GM12878 (cell line): ENCODE results near the gene PRTN3. TPM values are rescaled to one million over a fixed set of nuclear protein-coding genes. Genes with fewer than 3 reads are reported as not detected.

ENCODE experiments used
- ATAC-seq: fragments of 200-7000 bp; cut with Tn5 transposase; 3 replicates; pipeline ENCODE4 v1.9.1; 2020; ENCODE audit warnings: mild to moderate bottlenecking, moderate library complexity
- BruUV-seq: library from RNA; stranded (reverse); fragments of 400-500 nt; replicated peaks from 2 replicates; lab custom pipeline; 2021; lab: Mats Ljungman, UMichigan
- CTCF ChIA-PET: fragments of 300-600 bp; sonication (Branson Sonifier 250); formaldehyde crosslinking; extraction: SDS; loops from one replicate; lab custom pipeline; 2021; ENCODE audit warnings: inconsistent platforms; lab: Yijun Ruan, JAX
- POLR2A ChIA-PET: fragments of 350-600 bp; formaldehyde crosslinking; extraction: SDS; loops from one replicate; lab custom pipeline; 2021; ENCODE audit warnings: inconsistent platforms; lab: Charles Lee
- RAD21 ChIA-PET: fragments of 300-600 bp; sonication (Branson Sonifier 250); formaldehyde crosslinking; loops from one replicate; lab custom pipeline; 2023; ENCODE audit warnings: antibody characterized with exemption; ENCODE audit not compliant: unreplicated experiment; lab: Charles Lee
- SMC1A ChIA-PET: fragments of 300-600 bp; sonication (Branson Sonifier 250); formaldehyde crosslinking; loops from one replicate; lab custom pipeline; 2023; ENCODE audit not compliant: unreplicated experiment, uncharacterized antibody; lab: Charles Lee
- DNase-seq: peaks from one replicate; pipeline ENCODE4 v3.0.0-alpha.2; 2011; ENCODE audit warnings: low read depth, low spot score
- FAIRE-seq: peaks from 3 replicates; lab custom pipeline; 2011; peaks lifted over from hg19 to GRCh38; lab: Jason Lieb, UNC
- H2AFZ ChIP-seq: 2 replicates; pipeline ENCODE4 v1.6.0; 2011; ENCODE audit warnings: low read depth, low read length, control low read depth; ENCODE audit not compliant: control insufficient read depth
- H3K27ac ChIP-seq: 2 replicates; pipeline ENCODE4 v1.5.1; 2011; ENCODE audit warnings: control low read depth; ENCODE audit not compliant: control insufficient read depth, insufficient read depth
- H3K27me3 ChIP-seq, 2 experiments: replicated peaks in 1 of 2; 2 replicates each; pipeline versions ENCODE4 v1.6.0 to v1.6.1; 2011; ENCODE audit warnings: low read length in 1 of 2; ENCODE audit not compliant: control insufficient read depth in 2 of 2, insufficient read depth in 2 of 2
- H3K36me3 ChIP-seq, 2 experiments: 2 replicates each; pipeline ENCODE4 v1.5.1; 2011; ENCODE audit warnings: low read length in 1 of 2; ENCODE audit not compliant: control insufficient read depth in 2 of 2, insufficient read depth in 2 of 2
- H3K4me1 ChIP-seq: 2 replicates; pipeline ENCODE4 v1.6.1; 2011; ENCODE audit warnings: mild to moderate bottlenecking, low read length, moderate library complexity, mixed read lengths; ENCODE audit not compliant: control insufficient read depth, insufficient read depth
- H3K4me2 ChIP-seq: 2 replicates; pipeline ENCODE4 v1.6.0; 2011; ENCODE audit warnings: control low read depth; ENCODE audit not compliant: control insufficient read depth, insufficient read depth
- H3K4me3 ChIP-seq: fragments of 200-600 bp; sonication (generic); 2 replicates; pipeline ENCODE4 v1.5.1; 2016
- H3K79me2 ChIP-seq: 2 replicates; pipeline ENCODE4 v1.6.0; 2011; ENCODE audit warnings: low read length; ENCODE audit not compliant: control insufficient read depth, insufficient read depth
- H3K9ac ChIP-seq: 2 replicates; pipeline ENCODE4 v1.8.0; 2011; ENCODE audit warnings: low read length, control low read depth, mixed read lengths; ENCODE audit not compliant: control insufficient read depth, insufficient read depth
- H3K9me3 ChIP-seq: replicated peaks from 3 replicates; pipeline ENCODE4 v1.5.1; 2011; ENCODE audit warnings: mild to moderate bottlenecking, low read length; ENCODE audit not compliant: control insufficient read depth, insufficient read depth
- H4K20me1 ChIP-seq: 2 replicates; pipeline ENCODE4 v1.6.0; 2011; ENCODE audit not compliant: control insufficient read depth, insufficient read depth
- BHLHE40 ChIP-seq, 2 experiments: fragments of 450-650 bp in 1 of 2; IDR thresholded peaks; 2 replicates each; pipeline ENCODE4 v1.6.1; 2011 to 2017; ENCODE audit warnings: low read depth in 2 of 2, borderline replicate concordance in 1 of 2, improper control_type of control experiment in 1 of 2, low read length in 1 of 2, mild to moderate bottlenecking in 1 of 2
- CBX3 ChIP-seq: fragments of 200-600 bp; sonication (generic); IDR thresholded peaks from 2 replicates; pipeline ENCODE4 v1.6.1; 2016; ENCODE audit warnings: low read depth, borderline replicate concordance
- DPF2 ChIP-seq: fragments of 450-650 bp; IDR thresholded peaks from 2 replicates; pipeline ENCODE4 v1.6.1; 2017; ENCODE audit warnings: mild to moderate bottlenecking
- EGR1 ChIP-seq, 2 experiments: IDR thresholded peaks; 1 replicate in 1 of 2; 2 replicates in 1 of 2; pipeline ENCODE4 v1.6.1; 2011 to 2012; ENCODE audit warnings: low read depth in 2 of 2, low read length in 2 of 2, borderline replicate concordance in 1 of 2, mild to moderate bottlenecking in 1 of 2, moderate library complexity in 1 of 2
- ETV6 ChIP-seq, 2 experiments: fragments of 450-650 bp in 1 of 2; IDR thresholded peaks in 1 of 2; conservative IDR thresholded peaks in 1 of 2; 2 replicates each; pipeline ENCODE4 v1.6.1; 2014; ENCODE audit warnings: antibody characterized with exemption in 1 of 2, borderline replicate concordance in 1 of 2, low read depth in 1 of 2, mild to moderate bottlenecking in 1 of 2, moderate library complexity in 1 of 2
- HDGF ChIP-seq: fragments of 450-650 bp; IDR thresholded peaks from 2 replicates; pipeline ENCODE4 v1.6.1; 2016; ENCODE audit warnings: antibody characterized with exemption
- IKZF1 ChIP-seq: fragments of 450-650 bp; conservative IDR thresholded peaks from 2 replicates; pipeline ENCODE4 v1.6.1; 2017; ENCODE audit warnings: antibody characterized with exemption, mild to moderate bottlenecking
- LARP7 ChIP-seq: fragments of 450-650 bp; IDR thresholded peaks from 2 replicates; pipeline ENCODE4 v1.6.1; 2017; ENCODE audit warnings: mild to moderate bottlenecking
- NFIC ChIP-seq: IDR thresholded peaks from 2 replicates; pipeline ENCODE4 v1.6.1; 2012; ENCODE audit warnings: low read depth, mild to moderate bottlenecking, inconsistent platforms, low read length, moderate library complexity
- PML ChIP-seq: IDR thresholded peaks from 2 replicates; pipeline ENCODE4 v1.6.1; 2012; ENCODE audit warnings: low read length, inconsistent platforms
- POLR2A ChIP-seq: IDR thresholded peaks from 2 replicates; pipeline ENCODE4 v1.6.1; 2011; ENCODE audit warnings: low read depth, mild to moderate bottlenecking, low read length
- RAD51 ChIP-seq: fragments of 450-650 bp; IDR thresholded peaks from 2 replicates; pipeline ENCODE4 v1.6.1; 2016; ENCODE audit warnings: moderate library complexity, mild to moderate bottlenecking, inconsistent platforms
- RUNX3 ChIP-seq: IDR thresholded peaks from 2 replicates; pipeline ENCODE4 v1.6.1; 2012; ENCODE audit warnings: low read length, inconsistent platforms
- SIN3A ChIP-seq: IDR thresholded peaks from 2 replicates; pipeline ENCODE4 v1.6.1; 2012; ENCODE audit warnings: low read depth, low read length, improper control_type of control experiment
- SREBF2 ChIP-seq: IDR thresholded peaks from 2 replicates; pipeline ENCODE4 v1.6.1; 2012; ENCODE audit warnings: mild to moderate bottlenecking, low read length
- TCF3 ChIP-seq: IDR thresholded peaks from 2 replicates; pipeline ENCODE4 v1.6.1; 2012; ENCODE audit warnings: low read depth, mild to moderate bottlenecking, low read length, borderline replicate concordance; ENCODE audit not compliant: insufficient read depth
- USF1 ChIP-seq: IDR thresholded peaks from 2 replicates; pipeline ENCODE4 v1.6.1; 2011; ENCODE audit warnings: borderline replicate concordance, low read depth, mild to moderate bottlenecking, moderate library complexity, mixed read lengths, low read length; ENCODE audit not compliant: insufficient read depth; ENCODE audit errors: extremely low read length
- ZNF24 ChIP-seq: fragments of 450-650 bp; IDR thresholded peaks from 2 replicates; pipeline ENCODE4 v1.6.1; 2017; ENCODE audit warnings: antibody characterized with exemption, mild to moderate bottlenecking
- WGBS: methylation state at CpG from one replicate; pipeline ENCODE4 v1.1.6; 2016; ENCODE audit warnings: low lambda C conversion rate; ENCODE audit not compliant: insufficient replicate concordance, insufficient coverage; ENCODE audit errors: missing lambda C conversion rate; 5-methylcytosine and 5-hydroxymethylcytosine counted together
- in situ Hi-C: fragments of 300-500 bp; cut with MboI; formaldehyde crosslinking; loops from 9 replicates; pipeline ENCODE4 v1.14.3; 2018; ENCODE audit warnings: mixed read lengths
- intact Hi-C: fragments of 100-400 bp; cut with micrococcal nuclease; formaldehyde crosslinking; loops from one replicate; pipeline ENCODE4 v1.14.2; 2022; ENCODE audit not compliant: unreplicated experiment
- polyA plus RNA-seq, 11 experiments: library from polyadenylated mRNA; depleted of rRNA in 4 of 11; unstranded in 6 of 11; stranded (reverse) in 5 of 11; fragments of >200 nt; fragmentation: Nextera tagmentation in 4 of 11; fragmentation: Illumina TruSeq in 1 of 11; extraction: Ambion mirVana in 4 of 11; extraction: Trizol in 1 of 11; gene quantifications; 1 replicate in 1 of 11; 2 replicates in 10 of 11; pipeline versions ENCODE4 v1.2.1 to v1.2.3, GENCODE V29; 2011 to 2016; ENCODE audit warnings: inconsistent platforms in 2 of 11, missing spikeins in 2 of 11, low read depth in 1 of 11
- total RNA-seq, 4 experiments: library from RNA; depleted of rRNA in 3 of 4; stranded (reverse); fragments of >200 nt in 3 of 4; fragmentation: Illumina TruSeq in 1 of 4; extraction: Trizol in 1 of 4; gene quantifications; 2 replicates each; pipeline versions ENCODE4 v1.2.1 to v1.2.3, GENCODE V29; 2013 to 2021
- TF ChIP-seq, protein P1 (sequence below): fragments of 450-650 bp; IDR thresholded peaks from 2 replicates; pipeline ENCODE4 v1.6.1; 2014; ENCODE audit warnings: mild to moderate bottlenecking
- TF ChIP-seq, protein P2 (sequence below): fragments of 450-650 bp; IDR thresholded peaks from 2 replicates; pipeline ENCODE4 v1.6.1; 2017; ENCODE audit warnings: mild to moderate bottlenecking

The PRTN3 gene
- total and polyA plus RNA-seq, 10 of the 15 experiments (the other 5 are each of a cell fraction or from before 2014, with no cell fraction given), result 0.08 TPM; not detected in 9

DNA sequence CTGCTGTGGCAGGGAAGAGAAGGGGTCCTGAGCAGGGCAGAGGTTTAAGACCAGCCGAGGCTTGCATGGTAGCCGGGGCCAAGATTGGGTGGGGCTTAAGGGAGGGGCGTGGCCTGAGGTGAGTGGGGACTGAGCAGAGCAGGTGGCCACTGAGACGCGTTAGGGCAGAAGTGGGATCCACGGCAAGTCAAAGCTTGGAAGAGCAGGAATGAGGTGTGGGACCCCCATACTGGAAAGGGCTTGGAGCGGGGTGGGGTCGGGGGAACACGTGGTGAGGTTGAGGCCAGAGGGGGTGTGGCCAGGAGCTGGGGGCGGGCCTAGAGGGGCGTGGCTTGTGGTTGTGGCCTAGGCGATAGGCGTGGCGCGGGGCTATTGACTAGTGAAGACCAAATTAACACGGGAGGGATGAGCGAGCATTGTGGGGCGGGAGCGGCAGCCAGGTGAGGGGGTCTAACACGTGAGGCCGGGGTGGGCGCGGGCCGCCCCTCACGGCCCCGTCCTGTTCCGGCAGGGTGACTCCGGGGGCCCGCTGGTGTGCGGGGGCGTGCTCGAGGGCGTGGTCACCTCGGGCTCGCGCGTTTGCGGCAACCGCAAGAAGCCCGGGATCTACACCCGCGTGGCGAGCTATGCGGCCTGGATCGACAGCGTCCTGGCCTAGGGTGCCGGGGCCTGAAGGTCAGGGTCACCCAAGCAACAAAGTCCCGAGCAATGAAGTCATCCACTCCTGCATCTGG is 21.9 kb downstream of the PRTN3 start:
- CTCF ChIA-PET, result interaction anchor here (1.2 to 2.8 kb wide), 13 partner anchors 12 to 125 kb away, joined by 3 to 50 read pairs (median 18); partner anchors contain the start of genes KISS1R, MED16, RNU6-9 and WDR18
- Histone ChIP-seq H3K27me3 (no peaks in the 10 kb centered on the region; a peak in 1 of 4 replicates), H3K36me3 (no peaks in the 10 kb centered on the region), H3K4me1 (peaks cover 10% of the 10 kb centered on the region), H3K79me2 (no peaks in the 10 kb centered on the region), H3K4me3 (peak overlapping the region; percentile 16; the same call in 1 of the 2 replicates), H4K20me1 (no peaks in the 10 kb centered on the region), H3K9ac (no peak overlapping the region), H3K27ac (no peak overlapping the region), H2AFZ (peak overlapping the region; percentile 63), H3K9me3 (no peaks in the 10 kb centered on the region), H3K4me2 (peak overlapping the region; percentile 66)
- POLR2A ChIA-PET, result interaction anchor here (0.5 to 1.6 kb wide), 6 partner anchors 32 to 114 kb away, joined by 3 to 5 read pairs (median 4); no protein-coding TSS in a partner anchor
- intact Hi-C loops (loop anchor here (2.0 to 5.0 kb wide), 3 partner anchors 92 to 135 kb away; partner anchors contain the start of gene WDR18), in situ Hi-C loops (no loop called here)
- SMC1A ChIA-PET, result interaction anchor here (1.8 to 3.1 kb wide), 7 partner anchors 30 to 121 kb away, joined by 5 to 18 read pairs (median 12); partner anchors contain the start of genes KISS1R, MED16, RNU6-9 and WDR18
- peak; percentile 12 for DNase-seq
- FAIRE-seq, result peak; percentile 68
- ATAC-seq, result peak; percentile 81
- BruUV-seq, result no TSS peak
- RAD21 ChIA-PET, result interaction anchor here (1.1 to 4.5 kb wide), 9 partner anchors 14 to 121 kb away, joined by 3 to 46 read pairs (median 10); partner anchors contain the start of genes MED16, RNU6-9 and WDR18
- under 1% methylated on average over 29 of the region's 48 CpGs for WGBS
- TF ChIP-seq RUNX3, result peak; percentile 34
- peak; percentile 16 to 70 for TF ChIP-seq EGR1 (IDR thresholded peaks at IDR 0.05; ENCODE audit: borderline replicate concordance in 1 of 2, low read depth in 2 of 2, low read length in 2 of 2)
- peak; percentile 92 for TF ChIP-seq HDGF
- peak in 1 of 2 experiments; percentile 80; a peak in 2 of 4 replicates for TF ChIP-seq BHLHE40 (IDR thresholded peaks at IDR 0.05; ENCODE audit: borderline replicate concordance in 1 of 2, low read depth in 2 of 2, low read length in 1 of 2)
- no peak; the same call in 1 of the 2 replicates for TF ChIP-seq POLR2A
- TF ChIP-seq, protein P1, sequence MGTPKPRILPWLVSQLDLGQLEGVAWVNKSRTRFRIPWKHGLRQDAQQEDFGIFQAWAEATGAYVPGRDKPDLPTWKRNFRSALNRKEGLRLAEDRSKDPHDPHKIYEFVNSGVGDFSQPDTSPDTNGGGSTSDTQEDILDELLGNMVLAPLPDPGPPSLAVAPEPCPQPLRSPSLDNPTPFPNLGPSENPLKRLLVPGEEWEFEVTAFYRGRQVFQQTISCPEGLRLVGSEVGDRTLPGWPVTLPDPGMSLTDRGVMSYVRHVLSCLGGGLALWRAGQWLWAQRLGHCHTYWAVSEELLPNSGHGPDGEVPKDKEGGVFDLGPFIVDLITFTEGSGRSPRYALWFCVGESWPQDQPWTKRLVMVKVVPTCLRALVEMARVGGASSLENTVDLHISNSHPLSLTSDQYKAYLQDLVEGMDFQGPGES, result no peak
- no peak for TF ChIP-seq NFIC
- no peak for TF ChIP-seq SREBF2
- TF ChIP-seq, protein P2, sequence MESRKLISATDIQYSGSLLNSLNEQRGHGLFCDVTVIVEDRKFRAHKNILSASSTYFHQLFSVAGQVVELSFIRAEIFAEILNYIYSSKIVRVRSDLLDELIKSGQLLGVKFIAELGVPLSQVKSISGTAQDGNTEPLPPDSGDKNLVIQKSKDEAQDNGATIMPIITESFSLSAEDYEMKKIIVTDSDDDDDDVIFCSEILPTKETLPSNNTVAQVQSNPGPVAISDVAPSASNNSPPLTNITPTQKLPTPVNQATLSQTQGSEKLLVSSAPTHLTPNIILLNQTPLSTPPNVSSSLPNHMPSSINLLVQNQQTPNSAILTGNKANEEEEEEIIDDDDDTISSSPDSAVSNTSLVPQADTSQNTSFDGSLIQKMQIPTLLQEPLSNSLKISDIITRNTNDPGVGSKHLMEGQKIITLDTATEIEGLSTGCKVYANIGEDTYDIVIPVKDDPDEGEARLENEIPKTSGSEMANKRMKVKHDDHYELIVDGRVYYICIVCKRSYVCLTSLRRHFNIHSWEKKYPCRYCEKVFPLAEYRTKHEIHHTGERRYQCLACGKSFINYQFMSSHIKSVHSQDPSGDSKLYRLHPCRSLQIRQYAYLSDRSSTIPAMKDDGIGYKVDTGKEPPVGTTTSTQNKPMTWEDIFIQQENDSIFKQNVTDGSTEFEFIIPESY, result no peak
- TF ChIP-seq RAD51, result peak; percentile 45; the same call in 1 of the 2 replicates
- no peak for TF ChIP-seq CBX3
- peak; percentile 17; the same call in 1 of the 2 replicates for TF ChIP-seq IKZF1
- TF ChIP-seq ETV6 (conservative IDR thresholded peaks at IDR 0.05 in 1 of 2, IDR thresholded peaks at IDR 0.05 in 1 of 2; ENCODE audit: borderline replicate concordance in 1 of 2, low read depth in 1 of 2), result no peak
- TF ChIP-seq ZNF24, result no peak
- TF ChIP-seq TCF3, result no peak
- peak; percentile 6 for TF ChIP-seq USF1
- TF ChIP-seq SIN3A, result no peak
- TF ChIP-seq PML, result no peak
- TF ChIP-seq LARP7, result 0 out of 2 replicates have a peak, but pooled peaks have one; percentile 50
- TF ChIP-seq DPF2, result 0 out of 2 replicates have a peak, but pooled peaks have one; percentile 32
